Pulmonary artery endothelial cell (primary cell): Measurements from ENCODE around the gene PRR33. TPM values are rescaled to one million over a fixed set of nuclear protein-coding genes. Genes with fewer than 3 reads are reported as not detected.

Source experiments
- DNase-seq: peaks from one replicate; pipeline ENCODE4 v3.0.0-alpha.2; 2011; ENCODE audit warnings: low read depth, low spot score
- total RNA-seq: library from RNA; depleted of rRNA; stranded (reverse); fragments of >200 nt; gene quantifications from 2 replicates; pipeline ENCODE4 v1.2.3, GENCODE V29; 2014

The PRR33 gene
- total RNA-seq, 1 donor from 2014 or later: not detected

DNA sequence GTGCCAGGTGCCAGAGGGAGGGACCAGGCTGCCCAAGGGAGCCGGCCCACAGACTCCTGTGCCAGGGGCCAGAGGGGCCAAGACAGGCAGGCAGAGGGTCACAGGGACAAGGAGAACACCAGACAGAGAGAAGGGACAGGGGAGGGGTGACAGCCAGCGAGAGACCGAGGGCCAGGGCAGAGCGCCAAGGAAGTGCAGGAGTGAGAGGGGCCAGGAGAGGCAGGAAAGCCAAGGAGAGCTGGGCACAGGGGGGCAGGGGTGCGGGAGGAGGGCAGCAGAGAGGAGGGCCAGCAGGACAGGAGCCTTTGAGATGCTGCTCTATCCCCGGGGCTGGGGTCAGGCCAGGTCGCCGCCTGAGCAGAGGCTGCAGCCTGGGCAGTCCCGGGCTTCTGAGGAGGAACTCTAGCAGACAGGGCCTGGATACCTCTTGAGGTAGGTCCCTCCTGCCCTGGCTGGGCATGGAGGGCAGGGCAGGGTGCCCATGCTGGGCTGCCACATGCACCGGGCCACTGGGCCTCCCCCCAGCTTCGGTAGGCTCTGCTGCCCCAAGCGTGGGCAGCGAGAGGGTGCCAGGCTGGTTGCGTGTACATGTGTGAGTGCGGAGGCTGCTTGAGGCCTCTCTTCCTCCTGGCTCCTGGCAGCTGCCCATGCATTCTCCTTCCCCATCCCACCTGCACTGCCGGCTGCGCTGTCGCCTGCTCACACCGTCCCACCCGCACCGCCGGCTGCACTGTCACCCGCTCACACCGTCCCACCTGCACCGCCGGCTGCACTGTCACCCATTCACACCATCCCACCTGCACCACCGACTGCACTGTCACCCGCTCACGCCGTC, 26.6 kb downstream of the PRR33 start:
- no peak for DNase-seq

GRCh38 chr11:1864231-1864630, 27.5 kb downstream of the PRR33 start:
- DNase-seq: no peak

- DNase-seq: peak; percentile 63
These were observed 28.1 kb downstream of the PRR33 start for GRCh38 chr11:1863352-1864216.

DNA sequence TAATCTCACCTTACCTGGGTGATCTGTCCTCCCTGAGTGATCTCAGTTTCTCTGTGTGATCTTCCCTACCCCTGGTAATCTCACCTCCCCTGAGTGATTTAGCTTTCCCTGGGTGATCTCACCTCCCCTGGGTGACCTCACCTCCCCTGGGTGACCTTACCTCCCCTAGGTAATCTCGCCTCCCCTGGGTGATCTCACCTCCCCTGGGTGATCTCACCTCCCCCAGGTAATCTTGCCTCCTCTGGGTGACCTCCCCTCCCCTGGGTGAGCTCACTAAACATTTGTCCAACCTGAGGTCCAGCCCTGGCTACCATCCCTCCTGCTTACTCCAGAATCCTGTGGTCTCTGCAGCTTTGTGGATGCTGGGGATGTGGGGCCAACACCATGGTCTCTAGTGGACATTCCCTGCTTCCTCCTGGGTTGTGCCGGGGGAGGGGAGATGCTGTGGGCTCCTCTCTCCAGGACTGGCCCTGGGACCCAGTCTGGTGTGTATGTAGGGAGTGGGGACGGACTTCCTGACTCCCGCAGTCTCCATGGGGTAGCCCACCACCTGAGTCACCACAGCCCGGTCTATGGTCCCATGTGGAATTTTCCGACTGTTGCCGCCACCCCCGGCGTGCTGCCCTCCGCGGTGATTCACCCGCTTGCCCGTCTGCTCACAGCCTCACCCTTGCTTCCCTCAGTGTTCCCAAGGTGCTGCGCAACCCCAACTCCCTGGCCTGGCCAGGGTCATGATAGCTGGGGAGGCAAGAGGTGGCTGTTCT, 28.9 kb downstream of the PRR33 start:
- no peak for DNase-seq

DNA sequence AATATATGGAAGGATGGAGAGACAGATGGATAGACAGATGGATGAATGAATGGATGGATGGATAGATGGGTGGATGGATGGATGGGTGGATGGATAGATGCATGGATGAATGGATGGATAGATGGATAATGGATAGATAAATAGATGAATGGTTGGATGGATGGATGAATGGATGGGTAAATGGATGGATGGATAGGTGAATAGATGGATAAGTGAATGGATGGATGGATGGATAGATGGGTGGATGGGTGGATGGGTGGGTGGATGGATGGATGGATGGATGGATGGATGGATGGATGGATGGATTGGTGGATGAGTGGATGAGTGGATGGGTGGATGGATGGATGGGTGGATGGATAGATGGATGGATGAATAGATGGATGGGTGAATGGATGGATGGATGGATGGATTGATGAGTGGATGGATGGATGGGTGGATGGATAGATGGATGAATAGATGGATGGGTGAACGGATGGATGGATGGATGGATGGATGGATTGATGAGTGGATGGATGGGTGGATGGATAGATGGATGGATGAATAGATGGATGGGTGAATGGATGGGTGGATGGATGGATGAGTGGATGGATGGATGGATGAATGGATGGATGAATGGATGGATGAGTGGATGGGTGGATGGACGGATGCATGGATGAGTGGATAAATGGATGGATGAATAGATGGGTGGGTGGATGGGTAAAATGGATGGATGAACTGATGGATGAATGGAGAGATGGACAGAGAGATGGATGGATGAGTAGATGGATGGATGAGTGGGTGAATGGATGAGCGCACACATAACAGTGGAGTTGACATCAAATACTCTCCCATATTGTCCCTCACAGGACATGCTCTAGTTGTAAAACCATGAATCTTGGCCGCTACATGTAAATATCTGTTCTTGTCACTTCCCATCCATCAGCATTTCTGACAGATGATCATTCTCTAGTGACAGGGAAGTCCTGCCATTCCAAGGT, 30.0 kb downstream of the PRR33 start:
- DNase-seq: no peak

- DNase-seq: no peak
These were observed 31.6 kb downstream of the PRR33 start for GRCh38 chr11:1860108-1860507.

GRCh38 chr11:1859004-1859403, 32.7 kb downstream of the PRR33 start:
- DNase-seq: no peak

GRCh38 chr11:1858576-1858975, 33.1 kb downstream of the PRR33 start:
- no peak for DNase-seq

DNA sequence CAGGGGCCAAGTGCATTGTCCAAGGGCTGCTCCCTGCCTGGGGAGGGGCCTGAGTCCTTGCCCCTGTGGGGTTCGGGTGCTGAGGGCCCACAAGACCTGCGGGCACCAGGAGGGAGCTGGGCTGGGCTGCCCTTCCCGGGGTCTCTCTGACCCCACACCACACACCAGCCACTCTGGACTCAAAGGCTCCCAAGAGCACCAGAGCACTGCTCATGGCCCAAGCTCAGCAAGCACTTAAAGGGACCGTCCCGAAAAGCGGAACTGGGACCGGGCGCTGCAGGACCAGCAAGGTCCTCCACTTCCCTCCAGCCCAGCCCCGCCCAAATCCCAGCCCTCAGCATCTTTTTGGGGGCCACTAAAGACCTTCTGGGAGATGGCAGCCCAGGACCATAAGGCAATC, 33.5 kb downstream of the PRR33 start:
- DNase-seq: no peak

GRCh38 chr11:1857064-1857463, 34.6 kb downstream of the PRR33 start:
- DNase-seq: no peak

DNA sequence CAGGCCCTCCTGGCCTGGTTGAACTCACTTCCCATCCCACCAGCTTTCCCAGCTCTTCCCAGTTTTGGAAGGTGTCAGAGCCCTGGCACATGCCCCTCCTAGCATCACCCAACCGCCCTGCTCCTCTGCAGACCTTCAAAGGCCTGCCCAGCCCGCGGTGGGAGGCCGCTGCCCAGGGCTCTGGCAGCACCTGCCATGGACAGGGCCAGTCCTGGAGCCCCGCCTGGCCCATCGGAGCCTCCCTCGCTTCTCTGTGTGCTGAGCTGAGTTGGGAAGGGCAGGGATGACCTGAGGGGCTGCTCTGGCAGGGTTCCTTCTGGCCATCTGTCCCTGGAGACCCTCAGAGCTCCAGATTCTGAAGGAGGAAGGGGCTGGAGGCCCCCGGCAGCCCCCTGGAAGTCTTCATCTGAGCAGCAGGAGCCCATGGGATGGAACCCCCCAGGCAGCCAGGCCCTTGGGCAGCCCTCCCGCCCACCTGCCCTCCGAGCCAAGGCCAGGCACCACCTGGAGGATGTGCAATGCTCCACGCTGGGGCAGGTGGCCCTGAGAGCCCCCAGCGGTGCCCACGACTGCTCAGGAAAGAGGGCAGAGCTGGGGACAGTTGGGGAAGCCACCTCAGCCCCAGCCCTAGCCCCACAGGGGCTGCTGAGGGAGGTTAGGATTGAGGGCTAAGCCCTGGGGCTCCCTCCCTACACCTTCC, 35.2 kb downstream of the PRR33 start:
- no peak for DNase-seq

GRCh38 chr11:1855886-1856265, 35.8 kb downstream of the PRR33 start:
- no peak for DNase-seq

DNA sequence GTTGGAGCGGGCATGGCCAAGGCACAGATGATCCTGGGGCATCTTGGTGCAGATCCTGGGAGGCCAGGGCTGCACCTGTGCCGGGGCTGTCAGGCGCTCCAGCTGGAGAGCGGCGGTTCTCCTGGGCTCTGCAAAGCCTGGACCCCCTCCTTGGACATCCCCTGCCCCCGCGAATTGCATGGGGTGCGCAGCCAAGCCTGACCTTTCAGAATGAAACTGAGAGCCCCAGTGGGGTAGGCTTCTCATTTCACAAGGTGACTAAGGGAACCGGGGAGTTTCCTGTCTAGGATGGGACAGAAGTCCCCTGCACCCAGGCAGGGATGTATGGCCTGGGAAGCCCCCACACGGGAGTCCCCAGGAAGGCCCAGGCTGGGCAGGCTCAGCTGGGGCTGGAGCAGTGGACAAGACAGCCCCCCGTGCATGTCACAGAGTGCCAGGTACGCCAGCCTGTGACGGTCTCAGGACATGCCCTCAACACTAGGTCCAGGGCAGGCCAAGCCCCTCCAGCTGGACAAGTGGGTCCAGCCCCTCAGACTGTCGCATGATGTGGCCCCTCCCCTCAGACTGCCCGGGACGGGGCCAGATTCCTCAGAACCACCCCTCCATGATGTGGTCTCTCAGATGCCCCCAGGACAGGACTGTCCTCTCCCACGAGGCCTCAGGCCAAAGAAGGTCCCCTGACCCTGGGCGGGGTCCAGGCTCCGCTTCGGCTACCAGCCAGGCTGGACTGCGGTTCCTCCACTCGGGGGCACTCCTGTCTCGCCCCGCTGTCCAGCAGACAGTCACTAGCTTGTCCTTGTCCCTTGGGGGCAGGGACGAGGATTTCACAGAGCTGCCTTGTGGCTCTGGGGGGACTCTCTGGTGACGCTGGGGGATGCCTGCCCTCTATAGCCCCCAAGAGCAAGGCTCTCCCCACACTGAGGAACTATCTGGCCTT, 36.5 kb downstream of the PRR33 start:
- DNase-seq: no peak

GRCh38 chr11:1854132-1854948, 37.4 kb downstream of the PRR33 start:
- DNase-seq: no peak

DNA sequence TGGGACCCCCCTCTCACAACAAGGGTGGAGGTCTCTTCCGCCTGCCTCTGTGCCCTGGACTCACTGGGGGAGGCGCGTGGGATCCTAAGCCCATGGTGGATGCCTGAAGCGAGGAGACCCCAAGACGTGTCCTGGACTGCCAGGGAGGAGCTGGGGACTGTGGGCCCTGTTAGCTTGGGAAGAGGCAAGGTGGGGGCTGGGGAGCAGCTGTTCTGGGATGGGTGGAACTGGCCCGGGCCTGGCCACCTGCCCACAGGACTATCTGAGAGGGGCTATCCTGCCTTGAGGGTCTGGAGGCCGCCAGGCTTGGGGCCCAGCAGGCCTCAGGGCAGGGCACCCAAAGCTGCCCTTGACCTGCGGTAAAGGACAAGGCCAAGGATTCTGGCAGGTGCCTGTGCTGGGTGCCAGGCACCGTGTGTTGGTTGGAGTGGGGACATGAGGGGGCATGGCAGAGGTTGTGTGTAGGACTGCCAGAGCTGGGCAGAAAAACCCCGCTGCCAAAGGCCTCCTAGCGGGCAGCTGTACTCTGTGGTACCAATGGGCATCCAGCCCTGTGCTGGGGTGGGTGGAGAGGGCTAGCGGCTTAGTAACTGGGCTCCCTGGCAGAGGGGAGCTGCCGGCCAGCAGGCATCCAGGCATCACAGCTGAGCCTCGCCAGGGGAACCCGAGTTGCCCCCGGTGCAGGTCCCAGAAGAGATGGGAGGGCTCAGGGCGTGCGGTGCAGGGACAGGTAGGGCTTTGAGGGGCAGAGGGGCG, 38.1 kb downstream of the PRR33 start:
- DNase-seq: no peak

DNA sequence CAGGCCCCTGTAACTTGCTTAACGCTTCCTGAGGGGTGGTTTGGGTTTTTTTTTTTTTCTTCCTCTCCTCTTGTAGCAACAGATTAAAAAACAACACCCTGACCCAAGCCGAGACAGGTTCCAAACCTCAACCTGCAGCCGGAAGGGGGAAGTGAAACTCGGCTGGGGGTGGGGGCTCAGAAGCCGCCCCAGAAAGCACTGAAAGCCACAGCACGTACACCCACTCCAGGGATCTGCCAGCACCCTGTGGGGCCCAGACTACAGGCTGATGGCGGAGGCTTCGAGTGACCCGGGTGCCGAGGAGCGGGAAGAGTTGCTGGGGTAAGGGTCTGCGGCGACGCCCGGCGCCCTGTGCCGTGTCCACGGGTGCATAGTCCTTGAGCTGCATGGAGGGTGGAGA, 38.8 kb downstream of the PRR33 start, which contains the start of gene LSP1:
TSS of gene LSP1 (plus strand) at position 208 of the 400 bp plus-strand sequence. CDS start at position 269, 61 bp downstream.
- no peak for DNase-seq

DNA sequence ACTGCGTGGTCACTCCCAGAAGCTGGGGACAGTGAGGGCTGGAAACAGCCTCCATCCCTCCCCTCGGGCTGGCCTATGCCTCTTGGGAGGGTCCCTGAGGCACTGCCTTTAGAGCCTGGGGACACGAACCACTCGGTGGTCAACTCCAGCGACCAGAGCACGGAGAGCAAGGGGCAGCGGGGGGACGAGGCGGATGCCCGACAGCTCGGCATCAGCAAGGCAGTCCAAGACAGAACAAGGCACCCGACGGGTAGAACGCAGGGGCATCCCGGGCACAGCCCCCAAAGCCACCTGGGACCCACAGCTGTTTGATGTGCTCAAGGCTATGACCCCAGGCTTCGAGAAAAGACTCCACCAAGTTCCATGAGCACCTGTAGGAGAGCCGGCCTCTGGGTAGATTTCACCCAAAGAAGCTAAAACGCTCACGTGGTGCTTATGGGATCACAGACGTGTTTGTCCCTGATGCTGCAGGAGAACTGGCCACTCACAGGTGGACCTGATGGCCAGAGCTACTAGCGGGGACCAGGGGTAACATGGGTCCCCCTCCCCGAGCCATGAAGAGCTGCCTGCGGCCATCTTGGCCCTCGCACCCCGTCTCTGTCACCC, 39.3 kb downstream of the PRR33 start:
- no peak for DNase-seq
